Measurements from ENCODE around the gene TIGD1.

DNA sequence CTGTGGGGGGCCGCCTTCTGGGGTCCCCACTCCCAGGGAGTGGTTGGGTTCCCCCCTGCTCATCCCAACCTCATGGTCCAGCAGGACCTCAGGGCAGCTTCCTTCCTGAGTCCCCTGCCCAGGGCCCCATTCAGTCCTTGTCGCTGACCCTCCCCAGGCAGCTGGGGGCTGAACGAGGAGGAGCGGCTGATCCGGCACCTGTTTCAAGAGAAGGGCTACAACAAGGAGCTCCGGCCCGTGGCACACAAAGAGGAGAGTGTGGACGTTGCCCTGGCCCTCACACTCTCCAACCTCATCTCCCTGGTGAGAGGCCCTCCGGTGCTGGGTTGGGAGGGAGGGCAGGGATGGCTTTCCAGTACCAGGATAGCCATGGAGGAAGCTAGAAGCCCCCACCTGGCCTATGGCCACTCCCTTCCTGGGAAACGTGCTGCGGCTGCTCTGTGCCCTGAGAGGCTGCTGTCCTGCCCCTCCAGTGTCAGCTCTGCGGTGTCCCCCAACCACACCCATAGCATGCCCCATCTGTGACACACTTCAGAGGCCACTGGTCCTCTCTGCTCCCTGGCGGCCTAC, 23.9 kb downstream of the TIGD1 start:
- TF ChIP-seq, protein P1, sequence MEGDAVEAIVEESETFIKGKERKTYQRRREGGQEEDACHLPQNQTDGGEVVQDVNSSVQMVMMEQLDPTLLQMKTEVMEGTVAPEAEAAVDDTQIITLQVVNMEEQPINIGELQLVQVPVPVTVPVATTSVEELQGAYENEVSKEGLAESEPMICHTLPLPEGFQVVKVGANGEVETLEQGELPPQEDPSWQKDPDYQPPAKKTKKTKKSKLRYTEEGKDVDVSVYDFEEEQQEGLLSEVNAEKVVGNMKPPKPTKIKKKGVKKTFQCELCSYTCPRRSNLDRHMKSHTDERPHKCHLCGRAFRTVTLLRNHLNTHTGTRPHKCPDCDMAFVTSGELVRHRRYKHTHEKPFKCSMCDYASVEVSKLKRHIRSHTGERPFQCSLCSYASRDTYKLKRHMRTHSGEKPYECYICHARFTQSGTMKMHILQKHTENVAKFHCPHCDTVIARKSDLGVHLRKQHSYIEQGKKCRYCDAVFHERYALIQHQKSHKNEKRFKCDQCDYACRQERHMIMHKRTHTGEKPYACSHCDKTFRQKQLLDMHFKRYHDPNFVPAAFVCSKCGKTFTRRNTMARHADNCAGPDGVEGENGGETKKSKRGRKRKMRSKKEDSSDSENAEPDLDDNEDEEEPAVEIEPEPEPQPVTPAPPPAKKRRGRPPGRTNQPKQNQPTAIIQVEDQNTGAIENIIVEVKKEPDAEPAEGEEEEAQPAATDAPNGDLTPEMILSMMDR (IDR thresholded peaks at IDR 0.05) = no peak
- TF ChIP-seq POLR2A (IDR thresholded peaks at IDR 0.05) = no peak

Measured in esophagus squamous epithelium (tissue), 4 donors.